ENCODE measurements around the gene ZNF799.

- TF ChIP-seq, protein P1, sequence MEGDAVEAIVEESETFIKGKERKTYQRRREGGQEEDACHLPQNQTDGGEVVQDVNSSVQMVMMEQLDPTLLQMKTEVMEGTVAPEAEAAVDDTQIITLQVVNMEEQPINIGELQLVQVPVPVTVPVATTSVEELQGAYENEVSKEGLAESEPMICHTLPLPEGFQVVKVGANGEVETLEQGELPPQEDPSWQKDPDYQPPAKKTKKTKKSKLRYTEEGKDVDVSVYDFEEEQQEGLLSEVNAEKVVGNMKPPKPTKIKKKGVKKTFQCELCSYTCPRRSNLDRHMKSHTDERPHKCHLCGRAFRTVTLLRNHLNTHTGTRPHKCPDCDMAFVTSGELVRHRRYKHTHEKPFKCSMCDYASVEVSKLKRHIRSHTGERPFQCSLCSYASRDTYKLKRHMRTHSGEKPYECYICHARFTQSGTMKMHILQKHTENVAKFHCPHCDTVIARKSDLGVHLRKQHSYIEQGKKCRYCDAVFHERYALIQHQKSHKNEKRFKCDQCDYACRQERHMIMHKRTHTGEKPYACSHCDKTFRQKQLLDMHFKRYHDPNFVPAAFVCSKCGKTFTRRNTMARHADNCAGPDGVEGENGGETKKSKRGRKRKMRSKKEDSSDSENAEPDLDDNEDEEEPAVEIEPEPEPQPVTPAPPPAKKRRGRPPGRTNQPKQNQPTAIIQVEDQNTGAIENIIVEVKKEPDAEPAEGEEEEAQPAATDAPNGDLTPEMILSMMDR (IDR thresholded peaks at IDR 0.05; ENCODE audit: borderline replicate concordance, extremely low read depth, low read length, poor library complexity, severe bottlenecking): no peak
- TF ChIP-seq EZH2 (IDR thresholded peaks at IDR 0.05; ENCODE audit: borderline replicate concordance, low read depth, low read length, severe bottlenecking): no peak
Measured at GRCh38 chr19:12364391-12365235, 36.5 kb downstream of the ZNF799 start.

Measured in DND-41 (cell line).